CD1c-positive myeloid dendritic cell (primary cell): ENCODE data around the gene DOCK4.
A peak's percentile ranks its signal among the peaks of the same experiment; 100 is the strongest.

Experiments used
- DNase-seq: peaks from one replicate; pipeline ENCODE4 v3.0.0-alpha.2; 2016; ENCODE audit errors: extremely low spot score

Gene DOCK4

GRCh38 chr7:112160130-112160770 is 45.9 kb downstream of the DOCK4 start:
- no peak for DNase-seq

- peak; percentile 65 for DNase-seq
Measured at GRCh38 chr7:112159351-112159750, 46.8 kb downstream of the DOCK4 start.

- no peak for DNase-seq
Measured at GRCh38 chr7:112157072-112157471, 49.1 kb downstream of the DOCK4 start.

GRCh38 chr7:112156412-112156811 is 49.8 kb downstream of the DOCK4 start:
- no peak for DNase-seq

- no peak for DNase-seq
Measured at GRCh38 chr7:112154690-112155089, 51.5 kb downstream of the DOCK4 start.

GRCh38 chr7:112152186-112152585 is 54.0 kb downstream of the DOCK4 start:
- no peak for DNase-seq

- no peak for DNase-seq
Measured at GRCh38 chr7:112150823-112151641, 55.2 kb downstream of the DOCK4 start.

GRCh38 chr7:112149734-112150133 is 56.5 kb downstream of the DOCK4 start:
- DNase-seq, result no peak

GRCh38 chr7:112147793-112148361 is 58.3 kb downstream of the DOCK4 start:
- DNase-seq, result no peak

GRCh38 chr7:112145206-112145605 is 61.0 kb downstream of the DOCK4 start:
- no peak for DNase-seq

- no peak for DNase-seq
Measured at GRCh38 chr7:112144284-112145059, 61.7 kb downstream of the DOCK4 start.

GRCh38 chr7:112143582-112143981 is 62.6 kb downstream of the DOCK4 start:
- DNase-seq, result no peak

GRCh38 chr7:112143136-112143535 is 63.1 kb downstream of the DOCK4 start:
- DNase-seq, result no peak

GRCh38 chr7:112140600-112140999 is 65.6 kb downstream of the DOCK4 start:
- DNase-seq, result no peak

GRCh38 chr7:112138938-112139337 is 67.3 kb downstream of the DOCK4 start:
- DNase-seq, result no peak

GRCh38 chr7:112138325-112138852 is 67.8 kb downstream of the DOCK4 start:
- DNase-seq, result no peak

GRCh38 chr7:112137141-112138101 is 68.8 kb downstream of the DOCK4 start:
- no peak for DNase-seq

- no peak for DNase-seq
Measured at GRCh38 chr7:112136271-112137008, 69.8 kb downstream of the DOCK4 start.

- DNase-seq, result no peak
Measured at GRCh38 chr7:112135815-112136214, 70.4 kb downstream of the DOCK4 start.

- no peak for DNase-seq
Measured at GRCh38 chr7:112134039-112134438, 72.2 kb downstream of the DOCK4 start.
